Fibroblast of peridontal ligament (primary cell): ENCODE measurements around the gene C22orf39.
"Not testable (repeated sequence)": the region's sequence is repeated elsewhere in the genome, so short reads cannot be mapped to it uniquely, and the experiment has no call there.

Experiments
- DNase-seq: peaks from one replicate; pipeline ENCODE4 v3.0.0-alpha.2; 2010; ENCODE audit errors: extremely low read depth

Gene C22orf39

GRCh38 chr22:19454156-19454555 lies 6.6 kb upstream of the C22orf39 start:
- DNase-seq: no peak

DNA sequence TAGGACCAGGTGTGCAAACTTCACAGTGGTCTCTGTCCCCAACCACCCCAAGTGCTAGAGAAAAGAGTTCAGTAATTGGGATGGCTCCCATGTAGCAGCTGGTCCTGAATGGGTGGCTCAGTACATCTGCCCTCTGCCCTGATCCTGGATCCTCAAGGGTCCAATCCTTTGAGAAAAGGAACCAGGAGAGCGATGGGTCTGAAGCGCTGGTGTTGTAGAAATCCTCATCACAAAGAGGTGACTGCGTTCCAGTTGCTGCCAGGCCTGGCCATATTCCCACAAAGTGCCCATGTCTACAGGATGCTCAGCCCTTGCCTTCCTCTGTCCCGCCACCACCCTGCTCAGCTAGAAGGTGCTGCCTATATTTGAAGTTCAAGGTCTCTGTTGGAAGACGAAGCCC lies 6.2 kb upstream of the C22orf39 start:
- DNase-seq: no peak

DNA sequence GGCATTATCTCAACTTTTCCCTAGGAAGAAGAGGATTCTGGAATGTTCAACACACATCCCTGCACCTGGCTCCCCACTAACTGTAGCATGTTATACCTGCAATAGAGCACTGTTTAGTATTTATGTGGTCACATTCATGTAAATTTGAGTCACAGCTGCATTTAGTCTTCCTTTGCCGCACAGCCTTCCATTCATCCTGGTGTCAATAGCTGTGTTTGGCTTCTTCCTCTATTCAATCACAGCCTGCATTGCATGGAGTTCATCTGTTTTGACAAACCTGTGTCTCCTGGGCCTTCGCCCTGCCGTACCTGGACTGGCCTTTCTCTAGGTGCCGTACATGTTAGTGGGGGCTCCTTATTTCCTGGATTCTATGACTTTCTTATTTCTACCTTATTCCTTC lies 4.1 kb upstream of the C22orf39 start:
- DNase-seq: no peak

DNA sequence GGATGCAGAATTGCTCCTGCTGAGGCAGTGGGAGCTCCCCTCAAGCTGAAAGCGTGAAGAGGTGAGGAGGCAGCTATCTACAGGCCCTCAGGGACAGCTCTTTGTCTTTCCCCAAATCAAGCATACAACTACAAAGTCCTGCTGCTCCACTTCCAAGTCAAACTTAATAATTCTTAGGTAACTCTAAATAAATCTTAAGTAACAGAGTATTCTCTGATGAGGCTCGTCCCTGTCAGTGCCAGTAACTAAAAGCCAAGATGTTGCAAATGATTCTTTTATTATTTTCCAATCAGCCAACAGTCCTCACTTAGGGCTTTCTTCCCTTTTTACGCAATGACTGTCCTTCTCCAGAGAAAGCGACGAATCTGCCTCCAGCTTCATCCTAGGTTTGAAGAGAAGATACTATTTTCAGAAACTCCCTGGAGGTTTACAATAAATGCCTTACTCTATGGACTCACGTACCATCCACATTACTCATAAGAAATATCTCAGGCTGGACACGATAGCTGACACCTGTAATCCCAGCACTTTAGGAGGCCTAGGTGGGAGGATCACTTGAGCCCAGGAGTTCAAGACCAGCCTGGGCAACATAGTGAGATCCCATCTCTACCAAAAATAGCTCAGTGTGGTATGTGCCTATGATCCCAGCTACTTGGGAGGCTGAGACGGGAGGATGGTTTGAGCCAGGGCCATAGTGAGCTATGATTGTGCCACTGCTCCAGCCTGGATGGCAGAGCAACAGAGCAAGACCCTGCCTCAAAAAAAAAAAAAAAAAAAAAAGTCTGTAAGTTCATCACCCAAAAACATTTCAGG lies 3.1 kb upstream of the C22orf39 start:
- no peak for DNase-seq

DNA sequence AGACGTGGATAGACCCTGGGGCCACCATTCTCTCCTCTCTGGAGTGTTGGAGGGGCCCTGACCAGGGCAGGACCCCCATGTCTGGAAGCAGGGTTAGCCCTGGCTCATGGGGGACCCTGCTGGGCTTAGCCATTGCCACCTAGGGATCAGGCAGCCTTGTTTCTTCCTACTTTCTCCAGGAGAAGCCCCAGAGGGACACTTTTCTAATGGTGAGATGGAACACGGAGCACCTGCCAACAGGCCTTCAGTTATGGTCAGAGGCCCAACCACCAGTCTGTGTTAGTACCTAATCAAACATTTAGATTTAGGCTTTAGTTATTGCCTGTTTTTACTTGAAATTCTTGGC lies 1.9 kb upstream of the C22orf39 start:
- DNase-seq: no peak

- no peak for DNase-seq
These were observed 1.4 kb upstream of the C22orf39 start for GRCh38 chr22:19448739-19449421.

DNA sequence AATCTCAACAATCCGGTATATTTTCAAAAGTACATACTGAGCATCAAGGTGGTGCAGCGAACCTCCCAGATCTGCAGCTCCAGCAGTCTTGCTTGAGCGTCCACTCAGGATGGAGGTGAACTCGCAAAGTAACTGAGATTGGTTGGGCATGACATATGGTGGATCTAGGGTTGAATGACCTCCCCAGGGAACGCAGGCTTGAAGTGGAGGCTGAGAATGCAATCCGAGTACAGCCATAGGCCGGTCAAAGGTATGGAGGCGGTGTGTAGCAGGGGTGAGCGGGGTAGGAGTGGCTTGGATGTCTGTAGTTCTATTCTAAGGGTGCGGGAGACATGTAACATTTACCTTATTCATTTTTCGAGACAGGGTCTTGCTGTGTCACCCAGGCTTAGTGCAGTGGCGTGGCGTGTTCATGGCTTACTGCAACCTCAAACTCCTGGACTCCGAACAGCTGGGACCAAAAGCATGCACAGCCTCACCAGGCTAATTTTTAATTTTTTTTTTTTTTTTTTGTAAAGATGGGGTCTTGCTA lies 631 bp upstream of the C22orf39 start:
- peak; percentile 78 for DNase-seq

- no peak for DNase-seq
These were observed 745 bp downstream of the C22orf39 start for GRCh38 chr22:19446603-19447329.

GRCh38 chr22:19445279-19445982 lies 2.1 kb downstream of the C22orf39 start:
- DNase-seq: not testable (repeated sequence)

DNA sequence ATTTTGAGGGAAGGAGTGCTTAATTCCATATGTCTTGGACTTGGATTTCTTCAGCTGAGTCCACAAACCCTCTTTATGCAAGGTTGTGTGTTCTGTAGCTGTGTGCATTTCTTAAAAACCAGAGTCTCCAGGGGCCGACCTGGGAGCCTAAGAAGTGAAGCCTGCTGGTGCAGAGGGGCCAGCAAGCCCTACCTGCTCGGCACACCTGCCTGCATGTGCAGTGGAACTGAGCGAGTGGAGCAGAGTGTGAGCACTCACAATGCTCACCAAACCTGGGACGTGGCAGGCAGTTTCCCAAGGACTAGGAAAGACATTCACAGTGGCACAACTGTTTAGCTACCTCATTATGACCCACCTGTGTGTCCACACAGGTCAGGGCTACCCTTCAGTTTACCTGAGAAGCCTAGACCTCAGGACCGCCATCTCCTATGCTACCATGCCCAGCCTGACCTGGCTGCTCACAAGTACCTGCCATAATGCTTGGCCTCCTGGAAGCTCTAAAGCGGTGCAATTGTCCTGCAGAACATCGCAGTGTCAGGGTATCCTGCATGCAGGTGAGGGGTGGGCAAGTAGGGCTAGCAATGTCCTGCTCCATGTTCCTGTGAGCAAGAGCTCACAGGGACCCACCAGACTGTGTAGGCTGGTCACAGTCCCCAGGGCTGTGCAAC lies 3.8 kb downstream of the C22orf39 start:
- no peak for DNase-seq

- DNase-seq: no peak
These were observed 5.3 kb downstream of the C22orf39 start for GRCh38 chr22:19442166-19442565.

GRCh38 chr22:19440411-19441195 lies 6.9 kb downstream of the C22orf39 start:
- DNase-seq: no peak

DNA sequence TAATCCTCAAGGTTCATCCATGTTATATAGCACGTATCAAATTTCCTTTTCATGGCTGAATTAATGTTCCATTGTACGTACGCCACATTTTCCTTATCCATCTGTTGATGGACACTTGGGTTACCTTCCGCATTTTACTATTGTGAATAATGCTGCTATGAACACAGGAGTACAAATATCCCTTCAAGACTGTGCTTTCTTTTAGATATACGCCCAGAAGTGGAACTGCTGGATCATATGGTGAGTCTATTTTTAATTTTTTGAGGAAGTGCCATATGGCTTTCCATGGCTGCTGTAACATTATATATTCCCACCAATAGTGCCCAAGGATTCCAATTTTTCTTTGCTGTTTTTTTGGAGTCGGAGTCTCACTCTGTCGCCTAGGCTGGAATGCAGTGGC lies 9.2 kb downstream of the C22orf39 start:
- DNase-seq: no peak

GRCh38 chr22:19436444-19437161 lies 10.9 kb downstream of the C22orf39 start:
- DNase-seq: not testable (repeated sequence)

- no peak for DNase-seq
These were observed 12.5 kb downstream of the C22orf39 start for GRCh38 chr22:19434829-19435580.

GRCh38 chr22:19434401-19434800 lies 13.1 kb downstream of the C22orf39 start:
- DNase-seq: no peak

DNA sequence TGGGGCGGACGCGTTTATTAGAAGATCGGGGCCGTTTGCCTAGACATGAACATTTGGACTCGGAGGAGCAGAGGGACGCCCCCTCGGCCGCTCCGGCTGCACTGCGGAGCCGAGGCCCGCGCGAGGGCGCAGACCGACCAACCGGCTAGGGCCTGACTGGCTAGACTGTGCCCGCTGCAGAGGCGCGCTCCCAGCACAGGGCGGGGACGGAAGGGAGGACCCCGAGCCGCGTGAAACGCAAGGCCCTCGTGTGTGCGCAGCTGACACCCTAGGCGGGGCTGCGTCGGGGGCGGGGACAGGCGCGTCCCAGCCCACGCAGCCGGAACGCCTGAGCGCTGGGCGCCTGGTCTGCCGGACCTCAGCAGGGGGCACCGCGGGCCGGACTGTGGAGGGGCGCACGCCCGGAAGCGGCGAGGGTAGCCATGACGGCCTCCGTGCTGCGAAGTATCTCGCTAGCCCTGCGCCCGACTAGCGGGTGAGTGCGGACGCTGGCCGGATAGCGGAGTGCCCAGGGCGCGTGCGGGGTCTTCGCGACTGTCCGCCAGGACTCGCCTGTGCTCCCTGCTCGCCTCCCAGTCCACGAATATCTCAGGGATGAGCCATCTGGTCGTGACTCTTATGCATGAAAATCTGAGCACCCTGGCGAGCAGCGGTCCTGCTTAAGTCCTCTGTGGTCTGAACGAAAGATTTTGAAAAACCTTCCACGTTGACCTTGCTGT lies 15.2 kb downstream of the C22orf39 start, which contains the start of gene MRPL40:
Gene MRPL40, plus strand, starts transcription at position 413 of the 719 bp plus-strand sequence. Its CDS starts 10 bp downstream, at position 423.
- DNase-seq: peak; percentile 89

GRCh38 chr22:19431649-19432132 lies 15.8 kb downstream of the C22orf39 start, which contains the start of gene HIRA:
HIRA (minus strand) TSS chr22:19431733; CDS start chr22:19431476, 257 bp downstream.
- peak; percentile 62 for DNase-seq
